Stimulated activated naive CD8-positive, alpha-beta T cell treated with anti-CD3 and anti-CD28 coated beads, Interleukin-15, Interleukin-2, amounts not matched to agents 100 ng/mL and 50 ng/mL, for 24 hours (primary cell): Measurements from ENCODE around the gene ZFPM1.

Source experiments
- H3K27ac Mint-ChIP-seq: one replicate; pipeline ENCODE4 v1.8.0; 2021; ENCODE audit warnings: mild to moderate bottlenecking, mixed read lengths
- H3K27me3 Mint-ChIP-seq: one replicate; pipeline ENCODE4 v1.8.0; 2021; ENCODE audit warnings: mixed read lengths
- H3K36me3 Mint-ChIP-seq: one replicate; pipeline ENCODE4 v1.8.0; 2021; ENCODE audit warnings: low read depth, mixed read lengths
- H3K4me1 Mint-ChIP-seq: one replicate; pipeline ENCODE4 v1.8.0; 2021; ENCODE audit warnings: low read depth, mixed read lengths
- H3K4me3 Mint-ChIP-seq: one replicate; pipeline ENCODE4 v1.8.0; 2021; ENCODE audit warnings: mild to moderate bottlenecking, mixed read lengths
- H3K9me3 Mint-ChIP-seq: one replicate; pipeline ENCODE4 v1.8.0; 2021; ENCODE audit warnings: mixed read lengths

ZFPM1 gene

GRCh38 chr16:88446736-88447135 is 6.3 kb upstream of the ZFPM1 start:
- peaks cover 5% of the 10 kb centered on the region for H3K4me1 Mint-ChIP-seq
- no peaks in the 10 kb centered on the region for H3K9me3 Mint-ChIP-seq
- no peaks in the 10 kb centered on the region for H3K36me3 Mint-ChIP-seq
- H3K27me3 Mint-ChIP-seq = no peaks in the 10 kb centered on the region
- no peak overlapping the region for H3K4me3 Mint-ChIP-seq
- H3K27ac Mint-ChIP-seq = no peak overlapping the region

- no peaks in the 10 kb centered on the region for H3K27me3 Mint-ChIP-seq
- H3K9me3 Mint-ChIP-seq = no peaks in the 10 kb centered on the region
- H3K36me3 Mint-ChIP-seq = no peaks in the 10 kb centered on the region
- H3K27ac Mint-ChIP-seq = no peak overlapping the region
- H3K4me1 Mint-ChIP-seq = peaks cover 14% of the 10 kb centered on the region
- H3K4me3 Mint-ChIP-seq = no peak overlapping the region
Measured at GRCh38 chr16:88447881-88448280, 5.2 kb upstream of the ZFPM1 start.

- no peaks in the 10 kb centered on the region for H3K9me3 Mint-ChIP-seq
Measured at GRCh38 chr16:88448461-88449266, 4.4 kb upstream of the ZFPM1 start.

GRCh38 chr16:88449267-88449561 is 3.9 kb upstream of the ZFPM1 start:
- no peak overlapping the region for H3K27ac Mint-ChIP-seq
- no peaks in the 10 kb centered on the region for H3K27me3 Mint-ChIP-seq
- H3K9me3 Mint-ChIP-seq = no peaks in the 10 kb centered on the region
- no peak overlapping the region for H3K4me3 Mint-ChIP-seq
- peaks cover 10% of the 10 kb centered on the region for H3K4me1 Mint-ChIP-seq
- H3K36me3 Mint-ChIP-seq = no peaks in the 10 kb centered on the region

More at GRCh38 chr16:88448461-88449266, 4.4 kb upstream of the ZFPM1 start:
- Mint-ChIP-seq H3K4me3 (no peak overlapping the region), H3K36me3 (no peaks in the 10 kb centered on the region), H3K27me3 (no peaks in the 10 kb centered on the region), H3K27ac (no peak overlapping the region), H3K4me1 (peaks cover 10% of the 10 kb centered on the region)

GRCh38 chr16:88451586-88452481 is 1.2 kb upstream of the ZFPM1 start:
- Mint-ChIP-seq H3K4me1 (peaks cover 18% of the 10 kb centered on the region), H3K27ac (peak overlapping the region; percentile 85), H3K27me3 (no peaks in the 10 kb centered on the region), H3K4me3 (peak overlapping the region; percentile 82), H3K9me3 (no peaks in the 10 kb centered on the region), H3K36me3 (no peaks in the 10 kb centered on the region)

DNA sequence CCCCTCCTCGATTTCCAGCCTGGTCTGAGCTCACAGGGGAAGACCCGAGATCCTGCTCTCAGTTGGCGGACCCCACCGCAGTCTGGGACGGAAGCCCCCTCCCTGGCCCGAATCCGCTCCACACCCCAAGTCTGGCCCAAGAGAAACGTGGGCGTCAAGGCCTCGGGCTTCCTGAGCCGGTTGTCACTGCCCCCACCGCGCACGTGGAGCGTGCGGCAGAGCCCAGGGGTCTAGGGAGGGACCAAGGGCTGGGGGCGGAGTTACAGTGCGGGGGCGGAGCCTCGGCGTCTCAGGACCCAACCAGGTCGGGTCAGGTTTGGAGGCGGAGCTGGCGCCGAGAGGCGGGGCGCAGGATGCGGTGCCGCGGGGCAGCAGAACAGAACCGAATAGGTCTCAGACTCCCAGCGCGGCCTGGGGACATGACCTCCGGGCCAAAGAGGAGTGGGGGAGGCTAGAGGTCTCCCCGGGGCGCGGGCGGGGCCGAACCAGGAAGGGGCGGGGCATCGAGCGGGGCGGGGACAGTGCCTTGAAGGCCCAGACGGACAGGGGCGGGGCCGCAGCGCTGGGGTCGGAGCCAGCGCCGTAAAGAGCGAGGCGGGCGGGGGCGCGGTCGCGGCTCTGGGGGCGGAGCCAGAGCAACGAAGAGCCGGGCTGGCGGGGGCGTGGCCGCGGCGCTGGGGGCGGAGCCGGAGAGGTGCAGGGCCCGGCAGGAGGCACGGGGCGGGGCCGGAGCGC is 431 bp upstream of the ZFPM1 start:
- peak overlapping the region; percentile 82 for H3K4me3 Mint-ChIP-seq
- H3K27ac Mint-ChIP-seq = peak overlapping the region; percentile 85
- no peaks in the 10 kb centered on the region for H3K36me3 Mint-ChIP-seq
- H3K9me3 Mint-ChIP-seq = no peaks in the 10 kb centered on the region
- H3K27me3 Mint-ChIP-seq = no peaks in the 10 kb centered on the region
- H3K4me1 Mint-ChIP-seq = peaks cover 26% of the 10 kb centered on the region

DNA sequence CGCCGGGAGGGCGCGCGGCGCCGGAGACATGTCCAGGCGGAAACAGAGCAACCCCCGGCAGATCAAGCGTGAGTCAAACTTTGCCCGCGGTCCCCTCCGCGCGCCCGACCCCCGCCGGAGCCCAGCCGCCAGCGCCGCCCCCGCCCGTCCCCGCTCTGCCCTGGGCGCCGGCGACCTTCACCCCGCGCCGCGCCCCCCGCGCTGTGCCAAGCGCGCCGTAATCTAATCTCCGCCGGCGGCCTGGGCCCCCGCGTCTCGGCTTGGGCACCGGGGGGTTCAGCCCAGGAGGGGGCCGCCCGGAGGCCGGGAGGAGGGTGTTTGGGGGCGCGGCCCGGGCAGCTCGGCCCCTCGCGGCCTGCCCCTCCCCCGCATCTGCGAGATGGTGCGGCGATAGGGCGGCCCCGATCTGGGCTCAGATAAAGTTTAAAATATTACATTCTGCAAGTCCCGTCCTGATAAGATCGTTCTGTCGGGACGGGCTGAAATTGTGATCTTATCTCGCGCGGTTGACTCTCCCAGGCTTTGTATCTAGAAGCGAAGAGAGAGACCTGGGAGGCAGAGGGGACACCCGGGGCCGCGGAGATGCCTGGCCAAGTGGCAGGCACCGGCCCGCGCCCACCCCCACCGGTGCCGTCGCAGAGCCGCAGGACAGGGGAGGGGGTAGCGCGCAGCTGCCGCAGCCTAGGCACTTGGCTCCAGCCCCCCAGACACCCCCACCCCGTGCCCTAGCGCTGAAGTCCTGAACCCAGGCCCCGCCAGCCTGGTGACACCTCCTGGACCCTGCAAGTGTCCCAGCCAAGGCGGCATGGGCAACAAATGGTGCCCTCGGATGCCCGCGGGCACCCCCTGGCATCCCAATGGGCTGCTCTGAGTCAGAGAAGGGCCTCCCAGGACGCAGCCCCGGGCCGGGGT is 787 bp downstream of the ZFPM1 start:
- H3K27ac Mint-ChIP-seq = peak overlapping the region; percentile 89
- peak overlapping the region; percentile 88 for H3K4me3 Mint-ChIP-seq
- peaks cover 31% of the 10 kb centered on the region for H3K4me1 Mint-ChIP-seq
- H3K9me3 Mint-ChIP-seq = no peaks in the 10 kb centered on the region
- H3K36me3 Mint-ChIP-seq = no peaks in the 10 kb centered on the region
- H3K27me3 Mint-ChIP-seq = no peaks in the 10 kb centered on the region

DNA sequence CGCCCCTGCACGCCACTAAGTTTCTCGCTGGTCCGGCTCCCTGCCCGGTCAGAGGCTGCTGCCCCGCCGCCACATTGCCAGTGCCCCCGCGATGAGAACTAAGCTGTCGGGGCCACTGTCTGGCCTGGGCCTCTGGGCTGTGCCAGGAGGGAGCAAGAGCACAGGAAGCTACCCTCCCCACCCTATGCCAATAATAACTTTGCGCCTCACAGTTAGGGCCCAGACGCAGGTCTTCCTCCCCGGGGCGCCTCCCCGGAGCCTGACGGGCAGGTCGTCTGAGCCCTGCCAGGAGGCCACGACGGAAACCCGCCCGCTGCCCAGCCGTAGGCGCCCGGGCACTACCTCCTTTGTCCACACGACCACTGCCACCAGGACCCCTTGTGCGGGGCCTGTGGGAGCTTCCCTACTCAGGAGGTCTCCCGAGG is 1.5 kb downstream of the ZFPM1 start:
- peak overlapping the region; percentile 89 for H3K27ac Mint-ChIP-seq
- H3K4me3 Mint-ChIP-seq = peak overlapping the region; percentile 88

DNA sequence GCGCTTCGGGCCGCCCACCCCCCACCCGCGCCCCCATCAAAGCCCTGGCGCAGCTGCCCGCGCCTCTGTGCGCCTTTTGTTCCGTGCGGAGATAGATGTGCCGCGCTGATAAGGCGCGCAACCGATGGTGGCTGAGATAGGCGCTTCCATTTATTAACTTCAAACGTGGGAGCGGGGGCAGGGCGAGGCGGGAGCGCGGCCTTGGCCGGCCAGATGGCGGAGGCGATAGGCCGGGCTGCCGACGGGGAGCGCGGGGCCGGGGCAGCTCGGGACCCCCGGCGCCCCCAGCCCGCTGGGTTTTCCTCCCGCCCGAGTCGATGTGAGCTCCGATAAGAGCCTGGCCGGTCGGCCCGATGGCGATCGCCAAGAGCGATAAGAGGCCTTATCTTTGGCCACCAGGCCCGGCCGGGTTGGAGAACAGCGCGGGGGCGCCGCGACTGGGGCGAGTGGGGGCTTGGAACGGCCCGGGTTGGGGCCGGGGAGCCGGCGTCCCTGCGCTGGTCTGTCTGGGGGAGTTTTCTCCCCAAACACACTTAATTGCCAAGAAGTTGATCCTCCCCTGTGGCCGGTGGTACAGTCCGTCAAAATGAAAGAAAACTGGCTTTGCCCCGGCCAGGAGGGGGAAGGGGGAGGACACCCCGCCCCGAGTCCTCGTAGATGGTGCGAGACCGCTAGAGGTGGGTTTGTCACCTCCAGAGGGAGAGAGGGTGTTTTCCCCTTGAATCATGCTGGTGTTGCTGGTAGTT is 2.7 kb downstream of the ZFPM1 start:
- no peaks in the 10 kb centered on the region for H3K27me3 Mint-ChIP-seq
- no peaks in the 10 kb centered on the region for H3K36me3 Mint-ChIP-seq
- peak overlapping the region; percentile 93 for H3K27ac Mint-ChIP-seq
- H3K4me3 Mint-ChIP-seq = peak overlapping the region; percentile 78
- peaks cover 41% of the 10 kb centered on the region for H3K4me1 Mint-ChIP-seq
- no peaks in the 10 kb centered on the region for H3K9me3 Mint-ChIP-seq

More for the DNA sequence above, 1.5 kb downstream of the ZFPM1 start:
- Mint-ChIP-seq H3K4me1 (peaks cover 36% of the 10 kb centered on the region), H3K9me3 (no peaks in the 10 kb centered on the region), H3K27me3 (no peaks in the 10 kb centered on the region), H3K36me3 (no peaks in the 10 kb centered on the region)

GRCh38 chr16:88456356-88457292 is 3.5 kb downstream of the ZFPM1 start:
- no peaks in the 10 kb centered on the region for H3K27me3 Mint-ChIP-seq
- H3K4me3 Mint-ChIP-seq = peak overlapping the region; percentile 78
- no peaks in the 10 kb centered on the region for H3K9me3 Mint-ChIP-seq
- H3K27ac Mint-ChIP-seq = peak overlapping the region; percentile 93
- H3K36me3 Mint-ChIP-seq = no peaks in the 10 kb centered on the region
- H3K4me1 Mint-ChIP-seq = peaks cover 44% of the 10 kb centered on the region

DNA sequence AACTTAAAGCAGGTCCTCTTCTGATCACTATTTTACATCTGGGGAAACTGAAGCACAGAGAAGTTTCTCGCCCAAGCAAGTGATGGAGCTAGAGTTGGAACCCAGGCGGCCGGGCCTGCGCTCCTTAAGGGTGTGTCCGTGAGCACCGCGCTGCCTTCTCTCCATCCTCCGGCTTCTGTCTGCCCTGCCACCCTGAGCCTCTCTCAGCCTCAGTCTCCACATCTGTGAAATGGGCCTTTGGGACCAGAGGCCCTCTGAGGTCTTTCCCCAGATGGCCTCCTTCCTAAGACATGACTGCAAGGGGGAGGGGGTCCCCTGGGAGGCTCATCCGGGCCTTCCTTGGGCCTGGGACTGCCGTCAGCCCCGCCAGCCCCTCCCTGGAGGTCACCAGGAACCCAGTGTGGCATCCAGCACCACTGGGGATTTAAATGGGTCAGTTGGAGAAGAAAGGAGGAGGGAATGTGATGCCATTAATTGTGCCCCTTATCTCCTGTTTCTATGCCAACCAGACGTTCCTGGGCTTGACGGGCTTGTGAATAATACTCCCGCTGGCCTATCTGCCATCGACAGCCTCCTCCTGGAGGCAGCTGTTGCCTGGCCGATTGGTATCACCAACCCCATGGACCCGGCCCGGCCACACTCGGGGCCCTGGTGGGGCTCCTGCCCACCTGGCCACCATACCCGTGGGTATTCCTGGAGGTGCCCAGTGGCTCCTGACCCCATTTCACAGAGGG is 5.1 kb downstream of the ZFPM1 start:
- H3K4me3 Mint-ChIP-seq = no peak overlapping the region
- H3K9me3 Mint-ChIP-seq = no peaks in the 10 kb centered on the region
- no peaks in the 10 kb centered on the region for H3K36me3 Mint-ChIP-seq
- no peaks in the 10 kb centered on the region for H3K27me3 Mint-ChIP-seq
- no peak overlapping the region for H3K27ac Mint-ChIP-seq
- peaks cover 36% of the 10 kb centered on the region for H3K4me1 Mint-ChIP-seq

DNA sequence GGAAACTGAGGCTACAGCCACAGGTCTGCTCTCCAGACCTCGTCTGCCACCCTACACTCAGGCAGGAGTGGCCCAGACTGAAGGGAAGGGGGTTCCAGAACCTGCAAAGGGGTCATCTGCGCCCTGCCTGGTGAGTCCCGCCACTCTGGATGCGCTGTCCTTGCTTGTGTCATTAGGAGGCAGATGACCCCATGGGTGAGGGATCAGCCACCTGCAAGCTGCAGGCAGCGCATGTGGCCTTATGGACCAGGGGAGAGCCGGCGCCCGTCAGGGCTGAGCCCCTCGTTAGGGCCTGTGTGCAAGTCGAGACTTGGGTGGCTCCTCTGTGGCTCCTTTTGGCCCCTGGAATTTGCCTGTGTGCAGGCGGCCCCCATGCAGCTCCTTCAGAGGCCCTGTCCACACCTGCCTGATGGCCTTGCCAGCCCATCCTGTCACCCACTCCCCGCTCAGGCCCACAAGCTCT is 5.7 kb downstream of the ZFPM1 start:
- no peak overlapping the region for H3K27ac Mint-ChIP-seq
- no peaks in the 10 kb centered on the region for H3K36me3 Mint-ChIP-seq

More for the DNA sequence above, 5.7 kb downstream of the ZFPM1 start:
- H3K4me1 Mint-ChIP-seq = peaks cover 39% of the 10 kb centered on the region
- no peaks in the 10 kb centered on the region for H3K9me3 Mint-ChIP-seq
- no peak overlapping the region for H3K4me3 Mint-ChIP-seq
- H3K27me3 Mint-ChIP-seq = no peaks in the 10 kb centered on the region
